ENCODE measurements around the gene AXIN1.
"Not testable (repeated sequence)": the region's sequence is repeated elsewhere in the genome, so short reads cannot be mapped to it uniquely, and the experiment has no call there.

The AXIN1 gene

GRCh38 chr16:369275-369865 lies 16.8 kb upstream of the AXIN1 start:
- DNase-seq = no peak

- DNase-seq = no peak
Measured at GRCh38 chr16:368388-369158, 16.1 kb upstream of the AXIN1 start.

- DNase-seq = no peak
Measured at GRCh38 chr16:367333-367903, 14.9 kb upstream of the AXIN1 start.

- no peak for DNase-seq
Measured at GRCh38 chr16:366476-366875, 14.0 kb upstream of the AXIN1 start.

GRCh38 chr16:364595-365491 lies 12.3 kb upstream of the AXIN1 start:
- DNase-seq = no peak

GRCh38 chr16:363766-364490 lies 11.4 kb upstream of the AXIN1 start:
- no peak for DNase-seq

- no peak for DNase-seq
Measured at GRCh38 chr16:363110-363765, 10.7 kb upstream of the AXIN1 start.

- DNase-seq = not testable (repeated sequence)
Measured at GRCh38 chr16:362702-362999, 10.1 kb upstream of the AXIN1 start.

- DNase-seq = peak; percentile 68
Measured at GRCh38 chr16:361872-362701, 9.6 kb upstream of the AXIN1 start.

- no peak for DNase-seq
Measured at GRCh38 chr16:361341-361871, 8.9 kb upstream of the AXIN1 start.

GRCh38 chr16:360698-361336 lies 8.3 kb upstream of the AXIN1 start:
- DNase-seq = no peak

- DNase-seq = no peak
Measured at GRCh38 chr16:359871-360697, 7.6 kb upstream of the AXIN1 start.

GRCh38 chr16:359067-359763 lies 6.7 kb upstream of the AXIN1 start:
- DNase-seq = no peak

- DNase-seq = no peak
Measured at GRCh38 chr16:356741-357140, 4.2 kb upstream of the AXIN1 start.

GRCh38 chr16:354971-355461 lies 2.5 kb upstream of the AXIN1 start:
- DNase-seq = no peak

- no peak for DNase-seq
Measured at GRCh38 chr16:354291-354881, 1.9 kb upstream of the AXIN1 start.

GRCh38 chr16:353404-354290 lies 1.1 kb upstream of the AXIN1 start:
- DNase-seq = no peak
